H1 (cell line): Measurements from ENCODE around the gene SLC1A7. TPM values are rescaled to one million over a fixed set of nuclear protein-coding genes. Genes with fewer than 3 reads are reported as not detected.

Source experiments
- E2F6 ChIP-seq: IDR thresholded peaks from 2 replicates; pipeline ENCODE4 v1.6.1; 2012; ENCODE audit warnings: inconsistent platforms
- NANOG ChIP-seq: IDR thresholded peaks from 2 replicates; pipeline ENCODE4 v1.6.1; 2011; ENCODE audit warnings: low read length, low read depth, mild to moderate bottlenecking, inconsistent platforms; ENCODE audit not compliant: insufficient read depth, poor library complexity, severe bottlenecking
- PHF8 ChIP-seq: fragments of 200-600 bp; sonication (generic); conservative IDR thresholded peaks from 2 replicates; pipeline ENCODE4 v1.7.1; 2012; ENCODE audit warnings: low read depth, mild to moderate bottlenecking, inconsistent platforms, low read length, moderate library complexity
- RXRA ChIP-seq: IDR thresholded peaks from 2 replicates; pipeline ENCODE4 v1.6.1; 2011; ENCODE audit warnings: low read depth, mild to moderate bottlenecking, low read length, moderate library complexity; ENCODE audit not compliant: insufficient read depth
- SP4 ChIP-seq: IDR thresholded peaks from 2 replicates; pipeline ENCODE4 v1.6.1; 2012; ENCODE audit warnings: low read length, inconsistent platforms
- polyA plus RNA-seq, 7 experiments: library from polyadenylated mRNA; depleted of rRNA in 3 of 7; stranded (reverse) in 5 of 7; unstranded in 2 of 7; fragments of >200 nt in 5 of 7; fragments of 200-250 nt in 2 of 7; gene quantifications; 1 replicate in 5 of 7; 2 replicates in 1 of 7; 4 replicates in 1 of 7; pipeline versions ENCODE4 v1.2.1 to v1.2.3, GENCODE V29; 2011 to 2013; ENCODE audit warnings: missing spikeins in 2 of 7, mixed read lengths in 2 of 7
- total RNA-seq: library from RNA; stranded (reverse); fragmentation: NEBNext Ultra II Directional; extraction: Animal tissue kit (Norgen Biotek cat#: 25700); gene quantifications from 2 replicates; pipeline ENCODE4 v1.2.1, GENCODE V29; 2021
- TF ChIP-seq, protein P1 (sequence below): IDR thresholded peaks from 2 replicates; pipeline ENCODE4 v1.6.1; 2011; ENCODE audit warnings: low read depth, mild to moderate bottlenecking, low read length; ENCODE audit not compliant: insufficient read depth
- TF ChIP-seq, protein P2 (sequence below): IDR thresholded peaks from 2 replicates; pipeline ENCODE4 v1.6.1; 2012; ENCODE audit warnings: inconsistent platforms

Gene SLC1A7
- total and polyA plus RNA-seq, 2 of the 8 experiments (the other 6 are each of a cell fraction or from before 2014, with no cell fraction given) = not detected

DNA sequence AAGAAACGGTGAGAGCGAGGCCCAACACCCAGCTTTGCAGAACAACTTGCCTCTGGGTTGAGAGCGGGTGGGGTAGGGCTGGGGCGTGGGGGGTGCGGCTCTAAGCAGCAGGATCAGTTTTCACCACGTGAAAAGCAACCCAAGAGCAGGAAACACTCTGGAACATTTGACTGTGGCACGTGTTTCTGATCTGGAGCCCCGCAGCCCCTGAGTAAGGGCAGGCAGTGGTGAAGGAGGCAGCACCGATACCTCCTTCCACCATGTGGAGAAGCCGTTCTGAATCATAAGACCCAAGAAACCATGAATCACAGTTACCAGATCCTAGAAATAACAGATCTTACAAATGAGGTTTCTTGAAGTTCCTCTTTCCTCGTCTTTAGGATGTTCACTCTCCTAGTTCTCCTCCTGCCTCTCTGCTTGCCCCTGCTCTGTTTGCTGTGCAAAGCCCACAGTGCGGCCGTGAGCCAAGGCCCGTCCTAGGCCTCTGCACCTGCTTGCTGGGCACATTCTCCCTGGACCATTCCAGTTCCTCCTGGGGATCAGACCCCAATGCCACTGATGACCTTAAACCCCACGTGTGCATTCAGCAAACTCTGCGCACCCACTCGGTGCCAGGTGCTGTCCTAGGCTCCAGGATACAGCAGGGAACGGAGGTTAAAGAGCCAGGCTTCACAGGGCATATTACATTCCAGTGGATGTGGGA, 31.9 kb downstream of the SLC1A7 start (continued):
- no peak for TF ChIP-seq NANOG
- TF ChIP-seq, protein P1, sequence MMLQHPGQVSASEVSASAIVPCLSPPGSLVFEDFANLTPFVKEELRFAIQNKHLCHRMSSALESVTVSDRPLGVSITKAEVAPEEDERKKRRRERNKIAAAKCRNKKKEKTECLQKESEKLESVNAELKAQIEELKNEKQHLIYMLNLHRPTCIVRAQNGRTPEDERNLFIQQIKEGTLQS = no peak
- no peak for TF ChIP-seq SP4
- TF ChIP-seq, protein P2, sequence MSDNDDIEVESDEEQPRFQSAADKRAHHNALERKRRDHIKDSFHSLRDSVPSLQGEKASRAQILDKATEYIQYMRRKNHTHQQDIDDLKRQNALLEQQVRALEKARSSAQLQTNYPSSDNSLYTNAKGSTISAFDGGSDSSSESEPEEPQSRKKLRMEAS = no peak
- no peak for TF ChIP-seq PHF8
- no peak for TF ChIP-seq E2F6
- no peak for TF ChIP-seq RXRA
